H1 (cell line): ENCODE results near the gene CNTN5.

Experiments used
- BCL11A ChIP-seq, 2 experiments: IDR thresholded peaks; one replicate each; pipeline ENCODE4 v1.6.1; 2011; ENCODE audit warnings: low read depth in 2 of 2, low read length in 2 of 2, mild to moderate bottlenecking in 2 of 2
- CTCF ChIP-seq, 3 experiments: IDR thresholded peaks; 1 replicate in 2 of 3; 2 replicates in 1 of 3; pipeline versions ENCODE4 v1.5.1 to v1.6.1; 2011; ENCODE audit warnings: low read length in 3 of 3, mild to moderate bottlenecking in 3 of 3, inconsistent platforms in 2 of 3, low read depth in 1 of 3, moderate library complexity in 1 of 3; ENCODE audit not compliant: insufficient read depth in 1 of 3; ENCODE audit errors: control extremely low read depth in 1 of 3
- EGR1 ChIP-seq: IDR thresholded peaks from 2 replicates; pipeline ENCODE4 v1.6.1; 2011; ENCODE audit warnings: low read depth, low read length, borderline replicate concordance
- EZH2 ChIP-seq: fragments of 200-600 bp; sonication (generic); IDR thresholded peaks from 2 replicates; pipeline ENCODE4 v1.7.1; 2012; ENCODE audit warnings: low read depth, mild to moderate bottlenecking, moderate library complexity, low read length, inconsistent platforms; ENCODE audit not compliant: severe bottlenecking
- GABPA ChIP-seq: IDR thresholded peaks from 2 replicates; pipeline ENCODE4 v1.6.1; 2011; ENCODE audit warnings: mild to moderate bottlenecking, low read length, moderate library complexity, borderline replicate concordance; ENCODE audit not compliant: insufficient read depth
- KDM4A ChIP-seq: IDR thresholded peaks from one replicate; pipeline ENCODE4 v1.7.1; 2012; ENCODE audit warnings: low read depth, mild to moderate bottlenecking, moderate library complexity, low read length, inconsistent platforms; ENCODE audit not compliant: severe bottlenecking
- POLR2A ChIP-seq, 2 experiments: IDR thresholded peaks; 1 replicate in 1 of 2; 2 replicates in 1 of 2; pipeline ENCODE4 v1.6.1; 2011; ENCODE audit warnings: low read depth in 2 of 2, low read length in 2 of 2, mild to moderate bottlenecking in 2 of 2; ENCODE audit errors: control extremely low read depth in 1 of 2
- POLR2AphosphoS5 ChIP-seq: IDR thresholded peaks from 2 replicates; pipeline ENCODE4 v1.6.1; 2011; ENCODE audit warnings: low read depth, low read length
- RAD21 ChIP-seq, 2 experiments: IDR thresholded peaks in 1 of 2; conservative IDR thresholded peaks in 1 of 2; 2 replicates each; pipeline ENCODE4 v1.6.1; 2011; ENCODE audit warnings: low read depth in 2 of 2, low read length in 2 of 2, improper control_type of control experiment in 1 of 2, inconsistent platforms in 1 of 2, mild to moderate bottlenecking in 1 of 2, moderate library complexity in 1 of 2
- RNF2 ChIP-seq: fragments of 200-900, 300-1000 bp; sonication (generic); IDR thresholded peaks from 2 replicates; pipeline ENCODE4 v1.7.1; 2016; ENCODE audit warnings: borderline replicate concordance, low read depth, mild to moderate bottlenecking, antibody characterized with exemption, low read length; ENCODE audit not compliant: poor library complexity, severe bottlenecking; ENCODE audit errors: missing control alignments
- SAP30 ChIP-seq: fragments of 300-600 bp; sonication (generic); IDR thresholded peaks from 2 replicates; pipeline ENCODE4 v1.7.1; 2012; ENCODE audit warnings: low read length, moderate library complexity, mild to moderate bottlenecking, inconsistent platforms; ENCODE audit not compliant: insufficient read depth, insufficient replicate concordance
- SIX5 ChIP-seq: IDR thresholded peaks from 2 replicates; pipeline ENCODE4 v1.6.1; 2011; ENCODE audit warnings: mild to moderate bottlenecking, low read depth, low read length
- TAF1 ChIP-seq: IDR thresholded peaks from 2 replicates; pipeline ENCODE4 v1.6.1; 2011; ENCODE audit warnings: mild to moderate bottlenecking, low read depth, low read length

- TF ChIP-seq RAD21 (IDR thresholded peaks at IDR 0.05 in 1 of 2, conservative IDR thresholded peaks at IDR 0.05 in 1 of 2; ENCODE audit: low read depth in 2 of 2, low read length in 2 of 2) (no peak), EZH2 (no peak), GABPA (no peak), RNF2 (no peak), BCL11A (IDR thresholded peaks at IDR 0.05; ENCODE audit: low read depth in 2 of 2, low read length in 2 of 2) (no peak), CTCF (IDR thresholded peaks at IDR 0.05; ENCODE audit: control extremely low read depth in 1 of 3, insufficient read depth in 1 of 3, low read depth in 1 of 3, low read length in 3 of 3) (no peak), POLR2AphosphoS5 (no peak), POLR2A (IDR thresholded peaks at IDR 0.05; ENCODE audit: control extremely low read depth in 1 of 2, low read depth in 2 of 2, low read length in 2 of 2) (no peak), SIX5 (no peak), KDM4A (no peak), SAP30 (no peak), TAF1 (no peak), EGR1 (no peak)
Measured at GRCh38 chr11:100221791-100222190, 1201.0 kb downstream of the CNTN5 start.
